GM12865 (cell line): Measurements from ENCODE around the gene SCUBE3.
A peak's percentile ranks its signal among the peaks of the same experiment; 100 is the strongest.

Experiments
- DNase-seq: peaks from one replicate; pipeline ENCODE4 v3.0.0; 2010; ENCODE audit warnings: low read depth
- H3K4me3 ChIP-seq: 2 replicates; pipeline ENCODE4 v1.5.1; 2011; ENCODE audit warnings: mild to moderate bottlenecking, low read depth, low read length, control low read depth
- CTCF ChIP-seq: IDR thresholded peaks from 2 replicates; pipeline ENCODE4 v1.5.1; 2011; ENCODE audit warnings: low read length, control low read depth, low read depth, inconsistent platforms; ENCODE audit not compliant: insufficient read depth; ENCODE audit errors: missing control alignments

The SCUBE3 gene

GRCh38 chr6:35259948-35260590 lies 46.3 kb downstream of the SCUBE3 start:
- peak; percentile 92 for DNase-seq
- TF ChIP-seq CTCF, result no peak

GRCh38 chr6:35260591-35261570 lies 47.1 kb downstream of the SCUBE3 start:
- no peak for DNase-seq
- H3K4me3 ChIP-seq, result peak overlapping the region; percentile 79
- TF ChIP-seq CTCF, result no peak

More at GRCh38 chr6:35259948-35260590, 46.3 kb downstream of the SCUBE3 start:
- peak overlapping the region; percentile 79 for H3K4me3 ChIP-seq

GRCh38 chr6:35262596-35262995 lies 48.8 kb downstream of the SCUBE3 start:
- no peak overlapping the region for H3K4me3 ChIP-seq
- no peak for DNase-seq
- TF ChIP-seq CTCF, result no peak

- TF ChIP-seq CTCF, result no peak
- DNase-seq, result peak; percentile 19
- no peak overlapping the region; the same call in 1 of the 2 replicates for H3K4me3 ChIP-seq
These were observed 51.0 kb downstream of the SCUBE3 start for GRCh38 chr6:35264550-35265274.

GRCh38 chr6:35265523-35265922 lies 51.8 kb downstream of the SCUBE3 start:
- no peak overlapping the region for H3K4me3 ChIP-seq
- no peak for DNase-seq
- no peak for TF ChIP-seq CTCF

- no peak overlapping the region for H3K4me3 ChIP-seq
- DNase-seq, result no peak
- TF ChIP-seq CTCF, result no peak
These were observed 53.7 kb downstream of the SCUBE3 start for GRCh38 chr6:35267446-35267845.
